ENCODE measurements around the gene CMIP.

GRCh38 chr16:81562926-81563325 lies 118.3 kb downstream of the CMIP start:
- TF ChIP-seq CTCF (IDR thresholded peaks at IDR 0.05) (no peak), POLR2A (IDR thresholded peaks at IDR 0.05) (no peak)
